GM12878 (cell line): ENCODE data around the gene MED4.

Source experiments
- CREB1 ChIP-seq: IDR thresholded peaks from 2 replicates; pipeline ENCODE4 v1.6.1; 2012; ENCODE audit warnings: low read depth, mild to moderate bottlenecking, inconsistent platforms
- TF ChIP-seq, protein P1 (sequence below): IDR thresholded peaks from 2 replicates; pipeline ENCODE4 v1.6.1; 2011; ENCODE audit warnings: borderline replicate concordance, low read depth, mild to moderate bottlenecking, moderate library complexity, mixed read lengths, low read length; ENCODE audit not compliant: insufficient read depth; ENCODE audit errors: extremely low read length
- TF ChIP-seq, protein P2 (sequence below): fragments of 450-650 bp; IDR thresholded peaks from 2 replicates; pipeline ENCODE4 v1.6.1; 2017; ENCODE audit warnings: mild to moderate bottlenecking

DNA sequence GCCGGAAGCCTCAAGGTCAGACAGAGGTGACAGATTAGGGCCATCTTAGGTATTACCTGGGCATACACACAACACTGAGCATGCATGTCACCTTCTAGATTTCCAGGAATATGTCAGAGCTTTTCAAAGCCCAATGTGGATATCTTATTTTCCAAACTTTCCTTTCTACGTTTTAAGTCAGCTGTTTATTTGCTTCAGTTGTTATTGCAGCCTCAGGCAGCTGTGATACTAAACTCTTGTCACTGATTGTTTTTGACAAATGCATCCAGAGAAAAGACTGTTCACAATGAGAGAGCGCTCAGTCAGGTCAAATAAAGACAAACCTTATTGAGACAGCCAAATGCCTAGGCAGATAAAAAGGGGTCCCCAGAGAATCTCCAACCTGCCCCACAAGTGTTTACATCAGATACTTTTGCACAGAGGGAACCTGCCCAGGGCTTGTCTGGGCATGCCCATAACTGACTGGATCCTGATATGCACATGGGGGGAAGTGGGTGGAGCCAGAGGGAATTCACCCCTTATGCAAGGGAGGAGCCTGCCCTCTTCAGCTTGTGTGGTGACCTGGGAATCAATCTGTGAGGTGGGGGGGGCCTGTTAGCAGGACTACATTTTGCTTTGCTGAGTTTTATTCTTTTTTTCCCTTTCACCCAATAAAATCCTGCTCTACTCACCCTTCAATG lies 28.5 kb downstream of the MED4 start:
- TF ChIP-seq CREB1, result no peak
- TF ChIP-seq, protein P1, sequence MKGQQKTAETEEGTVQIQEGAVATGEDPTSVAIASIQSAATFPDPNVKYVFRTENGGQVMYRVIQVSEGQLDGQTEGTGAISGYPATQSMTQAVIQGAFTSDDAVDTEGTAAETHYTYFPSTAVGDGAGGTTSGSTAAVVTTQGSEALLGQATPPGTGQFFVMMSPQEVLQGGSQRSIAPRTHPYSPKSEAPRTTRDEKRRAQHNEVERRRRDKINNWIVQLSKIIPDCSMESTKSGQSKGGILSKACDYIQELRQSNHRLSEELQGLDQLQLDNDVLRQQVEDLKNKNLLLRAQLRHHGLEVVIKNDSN, result no peak
- TF ChIP-seq, protein P2, sequence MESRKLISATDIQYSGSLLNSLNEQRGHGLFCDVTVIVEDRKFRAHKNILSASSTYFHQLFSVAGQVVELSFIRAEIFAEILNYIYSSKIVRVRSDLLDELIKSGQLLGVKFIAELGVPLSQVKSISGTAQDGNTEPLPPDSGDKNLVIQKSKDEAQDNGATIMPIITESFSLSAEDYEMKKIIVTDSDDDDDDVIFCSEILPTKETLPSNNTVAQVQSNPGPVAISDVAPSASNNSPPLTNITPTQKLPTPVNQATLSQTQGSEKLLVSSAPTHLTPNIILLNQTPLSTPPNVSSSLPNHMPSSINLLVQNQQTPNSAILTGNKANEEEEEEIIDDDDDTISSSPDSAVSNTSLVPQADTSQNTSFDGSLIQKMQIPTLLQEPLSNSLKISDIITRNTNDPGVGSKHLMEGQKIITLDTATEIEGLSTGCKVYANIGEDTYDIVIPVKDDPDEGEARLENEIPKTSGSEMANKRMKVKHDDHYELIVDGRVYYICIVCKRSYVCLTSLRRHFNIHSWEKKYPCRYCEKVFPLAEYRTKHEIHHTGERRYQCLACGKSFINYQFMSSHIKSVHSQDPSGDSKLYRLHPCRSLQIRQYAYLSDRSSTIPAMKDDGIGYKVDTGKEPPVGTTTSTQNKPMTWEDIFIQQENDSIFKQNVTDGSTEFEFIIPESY, result no peak
